Suprapubic skin (tissue), 4 donors: ENCODE results near the gene CFAP100.

Experiments
- CTCF ChIP-seq, 2 donors: fragments of 200-600 bp in 1 of 2; fragments of 450-650 bp in 1 of 2; sonication (generic) in 1 of 2; IDR thresholded peaks; one replicate each; pipeline ENCODE4 v1.5.1; 2016 to 2019; ENCODE audit warnings: antibody characterized with exemption in 2 of 2, mild to moderate bottlenecking in 1 of 2, moderate library complexity in 1 of 2
- POLR2A ChIP-seq, 2 donors: fragments of 450-650 bp; IDR thresholded peaks; one replicate each; pipeline ENCODE4 v1.6.1; 2017; ENCODE audit warnings: antibody characterized with exemption in 2 of 2, mild to moderate bottlenecking in 2 of 2, moderate library complexity in 2 of 2
- POLR2AphosphoS5 ChIP-seq, 3 donors: sonication (generic); formaldehyde crosslinking; IDR thresholded peaks; one replicate each; pipeline ENCODE4 v1.6.1; 2017; ENCODE audit warnings: antibody characterized with exemption in 3 of 3

- no peak for TF ChIP-seq CTCF (IDR thresholded peaks at IDR 0.05)
- no peak for TF ChIP-seq POLR2A (IDR thresholded peaks at IDR 0.05)
- TF ChIP-seq POLR2AphosphoS5 (IDR thresholded peaks at IDR 0.05) = no peak
Observed at GRCh38 chr3:126439968-126440708, 45.4 kb downstream of the CFAP100 start.
